ENCODE measurements around the gene LENG9. TPM values are rescaled to one million over a fixed set of nuclear protein-coding genes. Genes with fewer than 3 reads are reported as not detected.

LENG9 gene
- total RNA-seq, 1 donor from 2014 or later, result 3.9 TPM

GRCh38 chr19:54439174-54439851, 24.3 kb downstream of the LENG9 start:
- TF ChIP-seq CTCF (conservative IDR thresholded peaks at IDR 0.05), result peak; percentile 73
- Mint-ChIP-seq H3K27me3 (no peaks in the 10 kb centered on the region), H3K36me3 (peaks cover 8% of the 10 kb centered on the region), H3K9me3 (no peaks in the 10 kb centered on the region), H3K4me1 (ENCODE audit: unreplicated experiment) (peaks cover 12% of the 10 kb centered on the region), H3K4me3 (no peak overlapping the region), H3K27ac (no peak overlapping the region)
- DNase-seq (ENCODE audit: extremely low spot score, unreplicated experiment), result no peak

- Mint-ChIP-seq H3K4me3 (no peak overlapping the region), H3K36me3 (peaks cover 4% of the 10 kb centered on the region), H3K27me3 (no peaks in the 10 kb centered on the region), H3K9me3 (no peaks in the 10 kb centered on the region), H3K27ac (no peak overlapping the region), H3K4me1 (ENCODE audit: unreplicated experiment) (peaks cover 12% of the 10 kb centered on the region)
- no peak for DNase-seq (ENCODE audit: extremely low spot score, unreplicated experiment)
- no peak for TF ChIP-seq CTCF (conservative IDR thresholded peaks at IDR 0.05)
Measured at GRCh38 chr19:54436628-54437252, 26.8 kb downstream of the LENG9 start.

GRCh38 chr19:54436031-54436523, 27.5 kb downstream of the LENG9 start:
- H3K9me3 Mint-ChIP-seq, result no peaks in the 10 kb centered on the region
- H3K27ac Mint-ChIP-seq, result no peak overlapping the region
- no peak overlapping the region for H3K4me3 Mint-ChIP-seq
- H3K4me1 Mint-ChIP-seq (ENCODE audit: unreplicated experiment), result peaks cover 17% of the 10 kb centered on the region
- TF ChIP-seq CTCF (conservative IDR thresholded peaks at IDR 0.05), result no peak
- H3K27me3 Mint-ChIP-seq, result peaks cover 3% of the 10 kb centered on the region
- no peak for DNase-seq (ENCODE audit: extremely low spot score, unreplicated experiment)
- peaks cover 4% of the 10 kb centered on the region for H3K36me3 Mint-ChIP-seq

GRCh38 chr19:54435551-54436016, 28.0 kb downstream of the LENG9 start:
- H3K4me1 Mint-ChIP-seq (ENCODE audit: unreplicated experiment), result peaks cover 18% of the 10 kb centered on the region

GRCh38 chr19:54434873-54435214, 28.7 kb downstream of the LENG9 start:
- H3K27me3 Mint-ChIP-seq, result peaks cover 5% of the 10 kb centered on the region
- DNase-seq (ENCODE audit: extremely low spot score, unreplicated experiment), result no peak
- peaks cover 18% of the 10 kb centered on the region for H3K4me1 Mint-ChIP-seq (ENCODE audit: unreplicated experiment)
- no peak for TF ChIP-seq CTCF (conservative IDR thresholded peaks at IDR 0.05)
- peaks cover 4% of the 10 kb centered on the region for H3K36me3 Mint-ChIP-seq
- H3K9me3 Mint-ChIP-seq, result no peaks in the 10 kb centered on the region
- H3K27ac Mint-ChIP-seq, result no peak overlapping the region
- no peak overlapping the region for H3K4me3 Mint-ChIP-seq

More at GRCh38 chr19:54435551-54436016, 28.0 kb downstream of the LENG9 start:
- no peak for DNase-seq (ENCODE audit: extremely low spot score, unreplicated experiment)
- Mint-ChIP-seq H3K4me3 (no peak overlapping the region), H3K27me3 (peaks cover 5% of the 10 kb centered on the region), H3K27ac (no peak overlapping the region), H3K36me3 (peaks cover 4% of the 10 kb centered on the region), H3K9me3 (no peaks in the 10 kb centered on the region)
- no peak for TF ChIP-seq CTCF (conservative IDR thresholded peaks at IDR 0.05)
